Endothelial cell of umbilical vein (primary cell): ENCODE measurements around the gene MCC. TPM values are rescaled to one million over a fixed set of nuclear protein-coding genes. Genes with fewer than 3 reads are reported as not detected.

Experiments used
- BruUV-seq: library from RNA; stranded (reverse); fragments of 400-500 nt; replicated peaks from 2 replicates; lab custom pipeline; 2021; lab: Mats Ljungman, UMichigan
- CTCF ChIA-PET: fragments of 300-600, 350-600 bp; sonication (Branson Sonifier 250); formaldehyde crosslinking; loops from one replicate; lab custom pipeline; 2021; ENCODE audit warnings: antibody characterized with exemption, inconsistent platforms; lab: Charles Lee
- POLR2A ChIA-PET: fragments of 300-600, 350-600 bp; sonication (Branson Sonifier 250); formaldehyde crosslinking; loops from one replicate; lab custom pipeline; 2021; ENCODE audit warnings: antibody characterized with exemption, inconsistent platforms; lab: Charles Lee
- DNase-seq: peaks from one replicate; pipeline ENCODE4 v3.0.0-alpha.2; 2011; ENCODE audit warnings: low read depth, low spot score
- FAIRE-seq: peaks from 2 replicates; lab custom pipeline; 2011; peaks lifted over from hg19 to GRCh38; lab: Jason Lieb, UNC
- H2AFZ ChIP-seq: 2 replicates; pipeline ENCODE4 v1.6.0; 2012; ENCODE audit warnings: low read depth, low read length, control low read depth, inconsistent platforms
- H3K27ac ChIP-seq: 2 replicates; pipeline ENCODE4 v1.5.1; 2011; ENCODE audit warnings: low read depth, mild to moderate bottlenecking, control low read depth, low read length, moderate library complexity; ENCODE audit not compliant: insufficient read depth
- H3K27me3 ChIP-seq, 2 experiments: 2 replicates each; pipeline versions ENCODE4 v1.6.0 to v1.6.1; 2011; ENCODE audit warnings: low read length in 2 of 2, mixed read lengths in 1 of 2; ENCODE audit not compliant: control insufficient read depth in 2 of 2, insufficient read depth in 2 of 2
- H3K36me3 ChIP-seq, 2 experiments: 2 replicates in 1 of 2; 3 replicates in 1 of 2; pipeline ENCODE4 v1.5.1; 2011; ENCODE audit warnings: low read length in 2 of 2, mild to moderate bottlenecking in 1 of 2, moderate library complexity in 1 of 2; ENCODE audit not compliant: control insufficient read depth in 2 of 2, insufficient read depth in 2 of 2; ENCODE audit errors: extremely low read depth in 1 of 2
- H3K4me1 ChIP-seq: 3 replicates; pipeline ENCODE4 v1.5.1; 2011; ENCODE audit warnings: mild to moderate bottlenecking, low read length; ENCODE audit not compliant: control insufficient read depth, insufficient read depth; ENCODE audit errors: extremely low read depth
- H3K4me2 ChIP-seq: 2 replicates; pipeline ENCODE4 v1.6.1; 2011; ENCODE audit warnings: low read length, control low read depth, mixed read lengths; ENCODE audit not compliant: insufficient read depth
- H3K4me3 ChIP-seq, 3 experiments: fragments of 200-600 bp in 1 of 3; sonication (generic), shearing (Covaris generic) in 1 of 3; replicated peaks in 1 of 3; 2 replicates each; pipeline ENCODE4 v1.5.1; 2011 to 2016; ENCODE audit warnings: control low read depth in 3 of 3, low read length in 3 of 3, mild to moderate bottlenecking in 2 of 3, inconsistent platforms in 1 of 3, low read depth in 1 of 3, moderate library complexity in 1 of 3; ENCODE audit not compliant: insufficient read depth in 1 of 3
- H3K79me2 ChIP-seq: 2 replicates; pipeline ENCODE4 v1.6.0; 2012; ENCODE audit warnings: low read length, inconsistent platforms; ENCODE audit not compliant: control insufficient read depth, insufficient read depth
- H3K9ac ChIP-seq: replicated peaks from 2 replicates; pipeline ENCODE3; 2011; ENCODE audit warnings: low read length, control low read depth; ENCODE audit not compliant: insufficient read depth; ENCODE audit errors: extremely low read depth
- H3K9me1 ChIP-seq: replicated peaks from 3 replicates; pipeline ENCODE4 v1.6.0; 2011; ENCODE audit warnings: mild to moderate bottlenecking, low read length; ENCODE audit not compliant: control insufficient read depth, insufficient read depth; ENCODE audit errors: extremely low read depth
- H3K9me3 ChIP-seq: replicated peaks from 2 replicates; pipeline ENCODE4 v1.5.1; 2012; ENCODE audit warnings: low read length, inconsistent platforms; ENCODE audit not compliant: control insufficient read depth, insufficient read depth
- H4K20me1 ChIP-seq: replicated peaks from 2 replicates; pipeline ENCODE3; 2011; ENCODE audit warnings: mild to moderate bottlenecking, low read length; ENCODE audit not compliant: control insufficient read depth, insufficient read depth; ENCODE audit errors: extremely low read depth
- CTCF ChIP-seq, 2 donors: IDR thresholded peaks; 1 replicate in 1 of 2; 2 replicates in 1 of 2; pipeline ENCODE4 v1.5.1; 2011; ENCODE audit warnings: low read length in 2 of 2, mild to moderate bottlenecking in 2 of 2, moderate library complexity in 2 of 2, control low read depth in 1 of 2, inconsistent platforms in 1 of 2, low read depth in 1 of 2; ENCODE audit not compliant: insufficient read depth in 1 of 2; ENCODE audit errors: extremely low read depth in 1 of 2
- EZH2 ChIP-seq: IDR thresholded peaks from 2 replicates; pipeline ENCODE4 v1.6.1; 2012; ENCODE audit warnings: borderline replicate concordance, low read depth, mild to moderate bottlenecking, moderate library complexity, low read length, inconsistent platforms; ENCODE audit not compliant: severe bottlenecking
- FOS ChIP-seq: IDR thresholded peaks from 2 replicates; pipeline ENCODE4 v1.6.1; 2011; ENCODE audit warnings: mild to moderate bottlenecking, low read length, moderate library complexity, borderline replicate concordance; ENCODE audit not compliant: insufficient read depth
- GATA2 ChIP-seq: IDR thresholded peaks from 2 replicates; pipeline ENCODE4 v1.7.0; 2011; ENCODE audit warnings: low read depth, mild to moderate bottlenecking, moderate library complexity, mixed read lengths, low read length; ENCODE audit not compliant: insufficient read length, insufficient read depth
- JUN ChIP-seq: IDR thresholded peaks from 2 replicates; pipeline ENCODE4 v1.6.1; 2011; ENCODE audit warnings: borderline replicate concordance, low read depth; ENCODE audit not compliant: insufficient read length, insufficient read depth
- MAX ChIP-seq: IDR thresholded peaks from 2 replicates; pipeline ENCODE4 v1.6.1; 2011; ENCODE audit not compliant: insufficient read depth, insufficient read length
- MYC ChIP-seq: IDR thresholded peaks from one replicate; pipeline ENCODE4 v1.6.1; 2011; ENCODE audit warnings: mild to moderate bottlenecking, low read depth, low read length
- POLR2A ChIP-seq: IDR thresholded peaks from 2 replicates; pipeline ENCODE4 v1.6.1; 2012; ENCODE audit warnings: low read depth, mild to moderate bottlenecking, control low read depth, low read length
- POLR2AphosphoS5 ChIP-seq: IDR thresholded peaks from 2 replicates; pipeline ENCODE4 v1.6.1; 2012; ENCODE audit warnings: low read depth, mild to moderate bottlenecking, control low read depth, low read length, moderate library complexity; ENCODE audit not compliant: insufficient read depth
- dilution Hi-C: fragments of 300-500 bp; cut with MboI; formaldehyde crosslinking; loops from one replicate; pipeline ENCODE4 v1.15.0; 2019; ENCODE audit warnings: low sequenced_read_pairs; ENCODE audit not compliant: extremely low pct_ligation_motif_present
- intact Hi-C: fragments of 100-400 bp; cut with micrococcal nuclease; formaldehyde crosslinking; loops from one replicate; pipeline ENCODE4 v1.10.0; 2022
- polyA plus RNA-seq, 4 experiments: library from polyadenylated mRNA; depleted of rRNA in 3 of 4; stranded (reverse) in 3 of 4; unstranded in 1 of 4; fragments of >200 nt; gene quantifications; 2 replicates each; pipeline versions ENCODE4 v1.2.1 to v1.2.3, GENCODE V29; 2011 to 2012; ENCODE audit warnings: missing spikeins in 1 of 4
- total RNA-seq: library from RNA; stranded (reverse); gene quantifications from 2 replicates; pipeline ENCODE4 v1.2.3, GENCODE V29; 2021

Gene MCC
- total and polyA plus RNA-seq, 2 donors (not counting 3 experiments of a cell fraction or from before 2014, with no cell fraction given): 6.9 to 27.5 TPM

DNA sequence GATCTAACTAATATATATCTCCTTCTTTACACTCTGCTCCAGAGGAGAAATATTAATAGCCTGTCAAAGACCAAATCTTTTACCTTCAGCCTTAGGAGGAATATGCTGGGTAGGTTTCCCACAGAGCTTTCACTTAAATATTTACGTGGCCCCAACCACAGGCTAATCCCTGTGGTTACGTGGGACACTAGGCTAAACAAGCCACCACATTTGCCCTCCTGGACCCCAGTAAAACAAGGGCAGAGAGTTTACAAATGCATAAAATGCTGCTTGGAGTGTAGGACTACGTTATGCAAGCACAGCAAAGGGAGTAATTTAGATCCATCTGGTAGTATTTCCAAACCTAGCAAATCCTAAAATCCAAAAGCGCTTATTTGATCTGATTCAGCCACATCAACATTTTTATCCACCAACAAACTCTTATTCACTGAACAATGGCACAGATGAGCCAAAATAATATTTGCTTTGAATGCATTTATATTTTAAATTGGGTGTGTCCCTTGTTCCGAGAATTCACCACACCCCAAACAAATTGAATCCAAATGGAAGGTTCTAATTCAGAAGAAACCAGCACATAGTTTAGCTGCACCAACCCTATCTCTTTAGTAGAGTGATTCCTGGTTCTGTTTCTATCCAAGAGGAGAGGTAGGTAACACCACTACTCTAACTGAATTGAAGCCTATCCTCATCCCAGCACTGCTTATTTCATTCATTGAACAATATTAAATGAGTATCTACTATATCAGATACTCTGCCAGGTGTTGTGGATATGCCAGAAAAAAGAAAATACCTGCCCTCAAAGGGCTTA lies 232.5 kb downstream of the MCC start:
- peaks cover 2% of the 10 kb centered on the region for H3K79me2 ChIP-seq
- H3K27ac ChIP-seq: no peak overlapping the region
- H3K9ac ChIP-seq: no peak overlapping the region
- H3K4me3 ChIP-seq: no peak overlapping the region
- no TSS peak for BruUV-seq
- ChIA-PET CTCF (no interaction called here), POLR2A (no interaction called here)
- no peaks in the 10 kb centered on the region for H3K9me1 ChIP-seq
- dilution Hi-C loops: no loop called here
- H4K20me1 ChIP-seq: no peaks in the 10 kb centered on the region
- peaks cover 14% of the 10 kb centered on the region for H3K4me1 ChIP-seq
- H3K36me3 ChIP-seq: no peaks in the 10 kb centered on the region
- intact Hi-C loops: no loop called here
- H2AFZ ChIP-seq: no peak overlapping the region
- no peak overlapping the region for H3K4me2 ChIP-seq
- no peaks in the 10 kb centered on the region for H3K27me3 ChIP-seq
- TF ChIP-seq EZH2 (no peak), CTCF (IDR thresholded peaks at IDR 0.05; ENCODE audit: extremely low read depth in 1 of 2, insufficient read depth in 1 of 2, low read depth in 1 of 2, low read length in 2 of 2) (no peak), POLR2AphosphoS5 (no peak), FOS (no peak), GATA2 (no peak), MAX (no peak), MYC (no peak), JUN (no peak), POLR2A (no peak)
- no peaks in the 10 kb centered on the region for H3K9me3 ChIP-seq
- FAIRE-seq (no peak), DNase-seq (no peak)
